Measurements from ENCODE around the gene IMPDH1. TPM values are rescaled to one million over a fixed set of nuclear protein-coding genes. Genes with fewer than 3 reads are reported as not detected.
"Not testable (repeated sequence)": the region's sequence is repeated elsewhere in the genome, so short reads cannot be mapped to it uniquely, and the experiment has no call there.

IMPDH1 gene
- total RNA-seq (10 to 100 TPM; 26.5 to 27.0 TPM), total RNA-seq (15.2 to 120 (median 51.1) reads per million in 172 experiments)
- 47.8 TPM for polyA plus RNA-seq (2013, experiment 1 of 2)
- polyA plus RNA-seq (2013, experiment 2 of 2): 52.4 TPM

DNA sequence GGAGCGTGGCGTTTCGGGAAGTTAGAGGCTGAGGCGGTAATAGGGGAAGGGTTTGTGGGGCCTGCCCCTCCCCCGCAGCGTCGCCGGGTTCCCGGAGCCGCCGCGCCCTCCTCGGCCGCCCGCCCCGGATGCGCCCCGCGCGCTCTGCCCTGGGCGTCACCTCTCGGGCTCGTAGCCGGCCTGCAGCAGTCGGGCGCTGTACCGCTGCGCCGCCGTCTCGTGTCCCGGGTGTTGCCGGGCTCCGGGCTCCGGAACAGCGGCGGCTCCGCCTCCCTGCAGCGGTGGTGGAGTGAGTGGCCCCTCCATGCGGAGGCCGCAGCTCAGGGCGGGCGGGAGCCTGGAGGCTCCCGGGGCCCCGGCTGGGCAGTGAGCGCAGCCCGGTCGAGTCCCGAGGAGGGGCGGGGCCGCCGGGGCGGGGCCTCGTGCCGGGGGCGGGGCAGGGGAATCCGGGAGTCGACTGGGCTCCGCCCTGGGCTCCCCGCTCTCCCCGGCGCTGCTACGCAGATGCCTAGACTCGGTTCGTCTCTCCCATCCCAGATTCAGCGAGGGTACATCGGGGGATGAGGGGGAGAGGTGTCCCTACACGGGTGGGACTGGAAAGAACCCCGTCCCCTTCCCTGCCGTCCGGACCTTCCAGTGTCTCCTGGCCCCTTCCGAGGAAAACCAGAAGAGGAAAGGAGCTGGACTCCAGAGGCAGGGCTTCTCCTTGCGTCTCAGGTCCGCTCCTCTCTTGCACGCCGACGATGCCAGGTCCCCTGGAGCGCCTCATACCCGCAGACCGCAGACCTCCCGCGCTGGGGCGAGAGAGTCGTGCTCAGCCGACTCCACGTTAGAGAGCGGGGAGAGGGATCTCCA lies at the start of gene IMPDH1:
IMPDH1 (minus strand) TSS at position 387 of the 855 bp plus-strand sequence; CDS start at position 306, 81 bp downstream.
- H3K4me3 ChIP-seq (ENCODE audit: low read length): peak within 1 kb of the TSS; percentile 95
- ATAC-seq (ENCODE audit: poor library complexity) (peak; percentile 72), DNase-seq (peak; percentile 65 to 91 (median 85))
- H3K27ac ChIP-seq (ENCODE audit: low read depth in 1 of 2, low read length in 2 of 2): peak within 1 kb of the TSS; percentile 66 to 85
- H3K4me1 ChIP-seq (ENCODE audit: insufficient read depth, low read length): peaks cover 50% of the 10 kb centered on the region
- Mint-ChIP-seq H3K27me3 (no peaks in the 10 kb centered on the region), H3K36me3 (ENCODE audit: low read depth) (no peaks in the 10 kb centered on the region), H3K27ac (peak within 1 kb of the TSS; percentile 86), H3K4me1 (ENCODE audit: low read depth) (peaks cover 42% of the 10 kb centered on the region), H3K4me3 (peak within 1 kb of the TSS; percentile 92), H3K9me3 (no peaks in the 10 kb centered on the region)
- CTCF ChIA-PET: interaction anchor here (1.2 to 2.6 kb wide), 6 partner anchors 12 to 51 kb away, joined by 3 to 14 read pairs (median 6); partner anchors contain the start of gene HILPDA
- no peaks in the 10 kb centered on the region for H3K27me3 ChIP-seq (ENCODE audit: control insufficient read depth in 1 of 2, insufficient read depth in 2 of 2, low read length in 2 of 2)
- POLR2A ChIA-PET: interaction anchor here (1.1 to 1.7 kb wide), 2 partner anchors 12 to 66 kb away, joined by 5 to 8 read pairs; partner anchors contain the start of gene RBM28
- no peaks in the 10 kb centered on the region for H3K36me3 ChIP-seq (ENCODE audit: insufficient read depth, low read length)
- no peaks in the 10 kb centered on the region for H3K9me3 ChIP-seq (ENCODE audit: control insufficient read depth in 1 of 2, insufficient read depth in 1 of 2, low read length in 2 of 2)
- intact Hi-C loops (cut with DNase I, micrococcal nuclease): loop anchor here in 1 of 2 experiments (5.0 kb wide), 3 partner anchors 68 to 823 kb away; partner anchors contain the start of genes ARF5, GCC1, RBM28 and SND1
- TF ChIP-seq, protein P1, sequence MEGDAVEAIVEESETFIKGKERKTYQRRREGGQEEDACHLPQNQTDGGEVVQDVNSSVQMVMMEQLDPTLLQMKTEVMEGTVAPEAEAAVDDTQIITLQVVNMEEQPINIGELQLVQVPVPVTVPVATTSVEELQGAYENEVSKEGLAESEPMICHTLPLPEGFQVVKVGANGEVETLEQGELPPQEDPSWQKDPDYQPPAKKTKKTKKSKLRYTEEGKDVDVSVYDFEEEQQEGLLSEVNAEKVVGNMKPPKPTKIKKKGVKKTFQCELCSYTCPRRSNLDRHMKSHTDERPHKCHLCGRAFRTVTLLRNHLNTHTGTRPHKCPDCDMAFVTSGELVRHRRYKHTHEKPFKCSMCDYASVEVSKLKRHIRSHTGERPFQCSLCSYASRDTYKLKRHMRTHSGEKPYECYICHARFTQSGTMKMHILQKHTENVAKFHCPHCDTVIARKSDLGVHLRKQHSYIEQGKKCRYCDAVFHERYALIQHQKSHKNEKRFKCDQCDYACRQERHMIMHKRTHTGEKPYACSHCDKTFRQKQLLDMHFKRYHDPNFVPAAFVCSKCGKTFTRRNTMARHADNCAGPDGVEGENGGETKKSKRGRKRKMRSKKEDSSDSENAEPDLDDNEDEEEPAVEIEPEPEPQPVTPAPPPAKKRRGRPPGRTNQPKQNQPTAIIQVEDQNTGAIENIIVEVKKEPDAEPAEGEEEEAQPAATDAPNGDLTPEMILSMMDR (IDR thresholded peaks at IDR 0.05): no peak

DNA sequence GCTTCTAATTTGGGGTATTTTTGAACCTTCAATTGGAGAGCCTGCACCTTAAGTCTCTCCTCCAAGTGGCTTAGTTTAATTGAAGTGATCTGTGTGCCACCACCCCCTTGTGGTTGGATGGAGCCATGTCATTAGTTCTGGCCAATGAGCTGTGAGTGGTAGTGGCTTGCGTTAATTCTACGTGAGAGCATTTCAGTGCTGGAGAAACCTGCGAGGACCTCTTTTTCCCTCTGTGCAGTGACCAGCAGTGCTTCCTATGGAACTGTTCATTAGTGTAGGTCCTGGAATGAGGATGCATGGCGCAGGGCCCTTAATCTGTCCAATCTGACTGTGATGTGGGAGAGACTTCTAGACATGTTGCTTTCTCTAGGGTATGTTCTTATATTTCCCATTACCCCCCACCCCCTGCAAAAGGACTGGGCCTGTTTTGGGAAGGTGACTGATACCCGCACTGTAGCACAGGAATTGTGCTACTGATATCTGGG lies 49.7 kb upstream of the IMPDH1 start:
- intact Hi-C loops (cut with DNase I, micrococcal nuclease): loop anchor here (1.0 to 10.0 kb wide), 5 partner anchors 13 to 1145 kb away; partner anchors contain the start of gene RBM28 (in 1 of the 2)
- no peaks in the 10 kb centered on the region for H3K9me3 ChIP-seq (ENCODE audit: control insufficient read depth in 1 of 2, insufficient read depth in 1 of 2, low read length in 2 of 2)
- H3K4me1 ChIP-seq (ENCODE audit: insufficient read depth, low read length): peaks cover 28% of the 10 kb centered on the region
- peak; percentile 61 for ATAC-seq (ENCODE audit: poor library complexity)
- H3K4me3 ChIP-seq (ENCODE audit: low read length): no peak overlapping the region
- ChIA-PET CTCF (interaction anchor here (0.7 to 4.4 kb wide), 12 partner anchors 9 to 112 kb away, joined by 3 to 162 read pairs (median 4); partner anchors contain the start of gene METTL2B), POLR2A (interaction anchor here (0.6 to 1.9 kb wide), 5 partner anchors 31 to 765 kb away, joined by 3 to 16 read pairs (median 4); partner anchors contain the start of gene AHCYL2)
- H3K27ac Mint-ChIP-seq: no peak overlapping the region
- H3K9me3 Mint-ChIP-seq: no peaks in the 10 kb centered on the region
- no peaks in the 10 kb centered on the region for H3K36me3 Mint-ChIP-seq (ENCODE audit: low read depth)
- H3K27me3 Mint-ChIP-seq: no peaks in the 10 kb centered on the region
- H3K27ac ChIP-seq (ENCODE audit: low read depth in 1 of 2, low read length in 2 of 2): no peak overlapping the region
- TF ChIP-seq, protein P1 (IDR thresholded peaks at IDR 0.05): peak; percentile 76
- H3K4me1 Mint-ChIP-seq (ENCODE audit: low read depth): peaks cover 22% of the 10 kb centered on the region
- H3K27me3 ChIP-seq (ENCODE audit: control insufficient read depth in 1 of 2, insufficient read depth in 2 of 2, low read length in 2 of 2): no peaks in the 10 kb centered on the region
- DNase-seq: peak; percentile 48 to 88 (median 60)
- peak overlapping the region; percentile 23 for H3K4me3 Mint-ChIP-seq
- H3K36me3 ChIP-seq (ENCODE audit: insufficient read depth, low read length): no peaks in the 10 kb centered on the region

DNA sequence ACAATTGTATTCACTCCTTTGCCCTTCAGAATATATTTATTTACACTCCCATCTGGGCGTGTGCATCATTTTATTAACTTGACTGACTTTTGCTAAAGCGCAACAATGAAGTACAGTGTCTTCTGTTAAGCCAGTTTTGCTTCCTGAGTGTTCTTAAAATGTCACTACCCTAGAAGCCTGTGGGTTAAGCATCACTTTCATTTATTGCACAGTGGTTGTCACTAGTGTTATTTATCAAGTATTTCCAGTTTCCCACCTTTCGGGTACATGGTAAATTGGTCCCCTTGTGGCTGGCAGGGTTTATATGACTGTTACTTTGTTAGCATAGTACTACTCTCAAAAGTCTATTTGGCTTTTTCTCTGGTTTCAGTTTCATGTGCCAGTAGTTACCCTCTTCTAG lies 49.2 kb upstream of the IMPDH1 start:
- no peaks in the 10 kb centered on the region for H3K36me3 Mint-ChIP-seq (ENCODE audit: low read depth)
- intact Hi-C loops (cut with DNase I, micrococcal nuclease): loop anchor here (1.0 to 10.0 kb wide), 5 partner anchors 14 to 1146 kb away; partner anchors contain the start of gene RBM28 (in 1 of the 2)
- no peak overlapping the region for H3K27ac ChIP-seq (ENCODE audit: low read depth in 1 of 2, low read length in 2 of 2)
- peaks cover 28% of the 10 kb centered on the region for H3K4me1 ChIP-seq (ENCODE audit: insufficient read depth, low read length)
- ChIA-PET CTCF (interaction anchor here (0.7 to 4.4 kb wide), 7 partner anchors 10 to 33 kb away, joined by 4 to 162 read pairs (median 5); no protein-coding TSS in a partner anchor), POLR2A (interaction anchor here (1.9 kb wide), 1 partner anchor 32 kb away, joined by 16 read pairs; no protein-coding TSS in a partner anchor)
- H3K36me3 ChIP-seq (ENCODE audit: insufficient read depth, low read length): no peaks in the 10 kb centered on the region
- no peaks in the 10 kb centered on the region for H3K9me3 ChIP-seq (ENCODE audit: control insufficient read depth in 1 of 2, insufficient read depth in 1 of 2, low read length in 2 of 2)
- TF ChIP-seq, protein P1 (IDR thresholded peaks at IDR 0.05): no peak
- peaks cover 22% of the 10 kb centered on the region for H3K4me1 Mint-ChIP-seq (ENCODE audit: low read depth)
- peak overlapping the region; percentile 57 for H3K4me3 Mint-ChIP-seq
- no peak overlapping the region for H3K4me3 ChIP-seq (ENCODE audit: low read length)
- H3K9me3 Mint-ChIP-seq: no peaks in the 10 kb centered on the region
- H3K27ac Mint-ChIP-seq: no peak overlapping the region
- peak in 2 of 14 experiments; percentile 22 to 59 for DNase-seq
- no peak for ATAC-seq (ENCODE audit: poor library complexity)
- no peaks in the 10 kb centered on the region for H3K27me3 Mint-ChIP-seq
- no peaks in the 10 kb centered on the region for H3K27me3 ChIP-seq (ENCODE audit: control insufficient read depth in 1 of 2, insufficient read depth in 2 of 2, low read length in 2 of 2)

DNA sequence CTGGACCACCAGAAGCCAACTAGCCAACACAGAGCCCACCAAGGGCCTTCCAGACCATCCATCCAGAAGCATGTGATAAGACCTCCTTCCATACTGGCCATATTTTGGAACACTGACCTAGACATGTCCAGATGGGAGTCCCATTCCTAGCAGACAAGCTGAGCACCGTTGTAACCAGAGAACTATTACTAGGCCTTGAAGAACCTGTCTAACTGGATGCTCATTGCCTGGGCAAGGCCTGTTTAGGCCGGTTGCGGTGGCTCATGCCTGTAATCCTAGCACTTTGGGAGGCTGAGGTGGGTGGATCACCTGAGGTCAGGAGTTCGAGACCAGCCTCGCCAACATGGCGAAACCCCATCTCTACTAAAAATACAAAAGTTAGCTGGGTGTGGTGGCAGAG lies 47.6 kb upstream of the IMPDH1 start:
- H3K27me3 ChIP-seq (ENCODE audit: control insufficient read depth in 1 of 2, insufficient read depth in 2 of 2, low read length in 2 of 2); POLR2A ChIA-PET; H3K9me3 Mint-ChIP-seq; H3K9me3 ChIP-seq (ENCODE audit: control insufficient read depth in 1 of 2, insufficient read depth in 1 of 2, low read length in 2 of 2); H3K4me3 ChIP-seq (ENCODE audit: low read length); DNase-seq; ATAC-seq (ENCODE audit: poor library complexity); H3K27ac ChIP-seq (ENCODE audit: low read depth in 1 of 2, low read length in 2 of 2); H3K36me3 ChIP-seq (ENCODE audit: insufficient read depth, low read length); H3K27ac Mint-ChIP-seq; H3K36me3 Mint-ChIP-seq (ENCODE audit: low read depth); H3K27me3 Mint-ChIP-seq: not testable (repeated sequence)
- Mint-ChIP-seq H3K4me3 (peak overlapping the region; percentile 7), H3K4me1 (ENCODE audit: low read depth) (peaks cover 22% of the 10 kb centered on the region)
- peaks cover 28% of the 10 kb centered on the region for H3K4me1 ChIP-seq (ENCODE audit: insufficient read depth, low read length)
- intact Hi-C loops (cut with DNase I, micrococcal nuclease): loop anchor here in 1 of 2 experiments (10.0 kb wide), 2 partner anchors 113 to 1147 kb away; partner anchors contain the start of gene RBM28
- CTCF ChIA-PET: interaction anchor here (5.9 kb wide), 1 partner anchor 31 kb away, joined by 47 read pairs; no protein-coding TSS in a partner anchor
